GM19324 (cell line): ENCODE results near the gene KCNMA1.
A peak's percentile ranks its signal among the peaks of the same experiment; 100 is the strongest.

Experiments
- ATAC-seq: cut with Tn5 transposase; IDR thresholded peaks from one replicate; pipeline ENCODE4 v1.9.1; 2021; ENCODE audit warnings: mild to moderate bottlenecking, moderate library complexity; ENCODE audit not compliant: unreplicated experiment, low FRiP score

Gene KCNMA1

GRCh38 chr10:77207182-77207827 is 430.3 kb downstream of the KCNMA1 start:
- ATAC-seq, result no peak

GRCh38 chr10:77205135-77205534 is 432.5 kb downstream of the KCNMA1 start:
- ATAC-seq, result no peak

GRCh38 chr10:77204171-77204570 is 433.4 kb downstream of the KCNMA1 start:
- ATAC-seq, result no peak

- ATAC-seq, result no peak
Measured at GRCh38 chr10:77202857-77203256, 434.8 kb downstream of the KCNMA1 start.

GRCh38 chr10:77201135-77202106 is 436.2 kb downstream of the KCNMA1 start:
- ATAC-seq, result no peak

GRCh38 chr10:77197544-77197943 is 440.1 kb downstream of the KCNMA1 start:
- ATAC-seq, result peak; percentile 53

- no peak for ATAC-seq
Measured at GRCh38 chr10:77196614-77197013, 441.0 kb downstream of the KCNMA1 start.

- ATAC-seq, result no peak
Measured at GRCh38 chr10:77195101-77195500, 442.5 kb downstream of the KCNMA1 start.

- no peak for ATAC-seq
Measured at GRCh38 chr10:77193001-77193400, 444.6 kb downstream of the KCNMA1 start.

GRCh38 chr10:77192402-77192801 is 445.2 kb downstream of the KCNMA1 start:
- no peak for ATAC-seq

GRCh38 chr10:77191324-77192049 is 446.1 kb downstream of the KCNMA1 start:
- no peak for ATAC-seq

GRCh38 chr10:77190291-77190690 is 447.3 kb downstream of the KCNMA1 start:
- ATAC-seq, result no peak

GRCh38 chr10:77189520-77189919 is 448.1 kb downstream of the KCNMA1 start:
- ATAC-seq, result no peak

GRCh38 chr10:77189075-77189474 is 448.5 kb downstream of the KCNMA1 start:
- ATAC-seq, result no peak

GRCh38 chr10:77188521-77188920 is 449.1 kb downstream of the KCNMA1 start:
- no peak for ATAC-seq

GRCh38 chr10:77188000-77188395 is 449.6 kb downstream of the KCNMA1 start:
- ATAC-seq, result no peak

- no peak for ATAC-seq
Measured at GRCh38 chr10:77187376-77187999, 450.1 kb downstream of the KCNMA1 start.

- no peak for ATAC-seq
Measured at GRCh38 chr10:77186936-77187335, 450.7 kb downstream of the KCNMA1 start.

- no peak for ATAC-seq
Measured at GRCh38 chr10:77185696-77186095, 451.9 kb downstream of the KCNMA1 start.

GRCh38 chr10:77182803-77183202 is 454.8 kb downstream of the KCNMA1 start:
- no peak for ATAC-seq

- no peak for ATAC-seq
Measured at GRCh38 chr10:77180794-77181193, 456.8 kb downstream of the KCNMA1 start.
